ENCODE results near the gene PLOD3. TPM values are rescaled to one million over a fixed set of nuclear protein-coding genes. Genes with fewer than 3 reads are reported as not detected.

The PLOD3 gene
- total RNA-seq, 2 experiments from 2014 or later, result 9.2 to 30.5 TPM

DNA sequence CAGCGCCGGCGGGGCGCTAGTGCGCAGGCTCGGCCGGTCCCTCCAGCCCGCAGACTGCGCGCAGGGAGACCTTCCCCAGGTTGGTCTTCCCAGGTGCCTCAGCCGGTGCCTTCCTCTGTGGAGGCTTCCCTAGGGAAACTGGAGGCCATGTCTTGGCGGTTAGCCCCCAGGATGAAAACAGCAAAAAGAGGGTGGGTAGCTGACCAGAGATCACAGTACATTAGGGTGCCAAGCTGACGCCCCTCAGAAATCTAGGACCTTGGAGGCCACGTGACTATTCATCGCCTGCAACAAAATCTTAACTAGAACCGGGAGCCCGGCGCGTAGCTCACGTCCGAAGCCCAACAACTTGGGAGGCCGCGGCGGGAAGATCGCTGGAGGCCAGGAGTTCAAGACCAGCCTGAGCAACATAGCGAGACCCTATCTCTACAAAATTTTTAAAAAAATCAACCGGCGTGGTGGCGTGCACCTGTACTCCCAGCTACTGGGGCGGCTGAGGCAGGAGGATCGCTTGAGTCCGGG lies 27.8 kb upstream of the PLOD3 start:
- Histone ChIP-seq H3K79me2 (ENCODE audit: insufficient read depth, low read depth, low read length) (peaks cover 29% of the 10 kb centered on the region; the same call in 1 of the 2 replicates), H4K20me1 (ENCODE audit: insufficient read depth, low read length) (no peaks in the 10 kb centered on the region), H2AFZ (ENCODE audit: low read length) (peak overlapping the region; percentile 17; the same call in 1 of the 2 replicates), H3K4me2 (ENCODE audit: low read length) (peak overlapping the region; percentile 92), H3K4me1 (ENCODE audit: insufficient read depth, low read length, poor library complexity, severe bottlenecking) (peaks cover 18% of the 10 kb centered on the region), H3K9me2 (ENCODE audit: insufficient read depth, low read length) (no peaks in the 10 kb centered on the region), H3K9me3 (ENCODE audit: low read length) (no peaks in the 10 kb centered on the region), H3K36me3 (ENCODE audit: insufficient read depth, low read length) (peaks cover 45% of the 10 kb centered on the region), H3K4me3 (ENCODE audit: low read depth, low read length, poor library complexity, severe bottlenecking) (peak overlapping the region; percentile 87), H3K27ac (ENCODE audit: low read depth, low read length, poor library complexity, severe bottlenecking) (no peak overlapping the region)
- intact Hi-C loops (cut with micrococcal nuclease; ENCODE audit: unreplicated experiment), result loop anchor here (2.0 kb wide), 1 partner anchor 26 kb away; the partner anchor contains the start of gene ZNHIT1
- ChIA-PET CTCF (ENCODE audit: unreplicated experiment) (no interaction called here), POLR2A (interaction anchor here (0.5 to 1.3 kb wide), 5 partner anchors 27 to 356 kb away, joined by 3 to 4 read pairs (median 3); partner anchors contain the start of genes PLOD3, UFSP1 and ZNHIT1)
- DNase-seq (ENCODE audit: low spot score), result no peak
- TF ChIP-seq, protein P1, sequence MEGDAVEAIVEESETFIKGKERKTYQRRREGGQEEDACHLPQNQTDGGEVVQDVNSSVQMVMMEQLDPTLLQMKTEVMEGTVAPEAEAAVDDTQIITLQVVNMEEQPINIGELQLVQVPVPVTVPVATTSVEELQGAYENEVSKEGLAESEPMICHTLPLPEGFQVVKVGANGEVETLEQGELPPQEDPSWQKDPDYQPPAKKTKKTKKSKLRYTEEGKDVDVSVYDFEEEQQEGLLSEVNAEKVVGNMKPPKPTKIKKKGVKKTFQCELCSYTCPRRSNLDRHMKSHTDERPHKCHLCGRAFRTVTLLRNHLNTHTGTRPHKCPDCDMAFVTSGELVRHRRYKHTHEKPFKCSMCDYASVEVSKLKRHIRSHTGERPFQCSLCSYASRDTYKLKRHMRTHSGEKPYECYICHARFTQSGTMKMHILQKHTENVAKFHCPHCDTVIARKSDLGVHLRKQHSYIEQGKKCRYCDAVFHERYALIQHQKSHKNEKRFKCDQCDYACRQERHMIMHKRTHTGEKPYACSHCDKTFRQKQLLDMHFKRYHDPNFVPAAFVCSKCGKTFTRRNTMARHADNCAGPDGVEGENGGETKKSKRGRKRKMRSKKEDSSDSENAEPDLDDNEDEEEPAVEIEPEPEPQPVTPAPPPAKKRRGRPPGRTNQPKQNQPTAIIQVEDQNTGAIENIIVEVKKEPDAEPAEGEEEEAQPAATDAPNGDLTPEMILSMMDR (conservative IDR thresholded peaks at IDR 0.05; ENCODE audit: low read length), result no peak
- no TSS peak for BruUV-seq (replicated peaks)

DNA sequence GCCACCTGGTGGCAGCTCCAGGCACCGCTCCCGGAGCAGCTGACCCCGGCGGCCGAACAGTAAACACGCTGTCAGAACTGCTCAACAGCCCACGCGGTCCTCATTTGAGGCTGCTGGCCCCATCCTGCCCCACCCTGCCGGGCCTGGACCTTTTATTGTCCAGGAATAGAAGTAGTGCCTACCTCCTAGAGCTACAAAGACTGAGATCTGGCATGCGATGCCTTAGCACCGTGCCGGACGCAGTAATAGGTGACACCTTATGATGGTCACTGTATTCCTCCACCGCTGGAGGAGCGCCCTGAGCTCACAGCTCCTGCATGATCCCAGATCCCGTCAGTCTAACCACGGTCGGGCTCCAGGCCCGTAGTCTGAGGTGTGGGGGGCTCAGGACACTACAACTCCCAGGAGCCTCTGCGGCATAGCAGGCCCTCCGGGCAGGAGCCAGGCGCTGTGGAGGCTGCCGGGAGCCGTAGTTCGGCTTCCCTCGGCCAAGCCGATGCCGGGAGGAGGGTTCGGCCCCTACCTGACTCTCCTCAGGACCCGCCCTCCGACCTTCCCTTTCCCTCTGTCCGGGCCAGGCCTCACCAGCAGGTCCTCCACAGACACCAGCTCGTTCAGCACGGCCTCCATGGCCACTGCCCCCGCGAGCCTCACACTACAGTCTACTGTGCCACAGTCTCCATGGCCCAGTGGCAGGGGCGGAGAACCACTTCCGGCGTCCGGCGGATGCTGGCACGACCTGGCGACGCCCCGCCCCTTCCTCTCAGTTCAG lies 27.2 kb upstream of the PLOD3 start, which contains the start of gene FIS1:
FIS1 (minus strand) TSS at position 707 of the 772 bp plus-strand sequence; CDS start at position 630, 77 bp downstream.
- no TSS peak for BruUV-seq (replicated peaks)
- H3K9me2 ChIP-seq (ENCODE audit: insufficient read depth, low read length), result no peaks in the 10 kb centered on the region
- H3K36me3 ChIP-seq (ENCODE audit: insufficient read depth, low read length), result peaks cover 51% of the 10 kb centered on the region
- H2AFZ ChIP-seq (ENCODE audit: low read length), result peak within 1 kb of the TSS; percentile 36; the same call in 1 of the 2 replicates
- no peaks in the 10 kb centered on the region for H3K9me3 ChIP-seq (ENCODE audit: low read length)
- H4K20me1 ChIP-seq (ENCODE audit: insufficient read depth, low read length), result no peaks in the 10 kb centered on the region
- no peak for TF ChIP-seq EZH2phosphoT487 (IDR thresholded peaks at IDR 0.05; ENCODE audit: borderline replicate concordance, low read depth, low read length)
- TF ChIP-seq, protein P1 (conservative IDR thresholded peaks at IDR 0.05; ENCODE audit: low read length), result peak; percentile 92
- intact Hi-C loops (cut with micrococcal nuclease; ENCODE audit: unreplicated experiment), result loop anchor here (2.0 to 5.0 kb wide), 2 partner anchors 26 to 38 kb away; partner anchors contain the start of gene ZNHIT1
- H3K4me3 ChIP-seq (ENCODE audit: low read depth, low read length, poor library complexity, severe bottlenecking), result peak within 1 kb of the TSS; percentile 87
- POLR2A ChIA-PET, result interaction anchor here (1.0 to 1.8 kb wide), 4 partner anchors 27 to 355 kb away, joined by 3 to 4 read pairs (median 3); partner anchors contain the start of genes UFSP1 and ZNHIT1
- peak within 1 kb of the TSS; percentile 58 for H3K27ac ChIP-seq (ENCODE audit: low read depth, low read length, poor library complexity, severe bottlenecking)
- peak within 1 kb of the TSS; percentile 92 for H3K4me2 ChIP-seq (ENCODE audit: low read length)
- CTCF ChIA-PET (ENCODE audit: unreplicated experiment), result interaction anchor here (0.6 to 1.2 kb wide), 4 partner anchors 8 to 38 kb away, joined by 3 to 6 read pairs (median 4); partner anchors contain the start of gene ZNHIT1
- H3K4me1 ChIP-seq (ENCODE audit: insufficient read depth, low read length, poor library complexity, severe bottlenecking), result peaks cover 18% of the 10 kb centered on the region
- peak; percentile 94 for DNase-seq (ENCODE audit: low spot score)
- H3K79me2 ChIP-seq (ENCODE audit: insufficient read depth, low read depth, low read length), result peaks cover 25% of the 10 kb centered on the region; the same call in 1 of the 2 replicates
